Brain microvascular endothelial cell (primary cell): ENCODE measurements around the gene RNF213.
A peak's percentile ranks its signal among the peaks of the same experiment; 100 is the strongest.

Experiments used
- DNase-seq: peaks from one replicate; pipeline ENCODE4 v3.0.0-alpha.2; 2020
- H3K27ac ChIP-seq: fragments of 250-450 bp; sonication (Bioruptor Pico); 2 replicates; pipeline ENCODE4 v1.5.1; 2020; ENCODE audit warnings: mild to moderate bottlenecking, moderate library complexity
- H3K27me3 ChIP-seq: fragments of 250-450 bp; sonication (Bioruptor Pico); replicated peaks from 2 replicates; pipeline ENCODE4 v1.5.1; 2020; ENCODE audit warnings: mild to moderate bottlenecking
- H3K36me3 ChIP-seq: fragments of 250-450 bp; sonication (Bioruptor Pico); replicated peaks from 2 replicates; pipeline ENCODE4 v1.5.1; 2020; ENCODE audit warnings: mild to moderate bottlenecking
- H3K4me3 ChIP-seq: 2 replicates; pipeline ENCODE4 v1.5.1; 2011; ENCODE audit warnings: low read depth, mild to moderate bottlenecking, control low read depth, low read length, moderate library complexity
- in situ Hi-C: cut with HindIII; loops from 2 replicates; pipeline ENCODE4 v1.10.0; 2017; ENCODE audit warnings: low sequenced_read_pairs, low pct_ligation_motif_present
- TF ChIP-seq, protein P1 (sequence below): IDR thresholded peaks from 2 replicates; pipeline ENCODE4 v1.5.1; 2011; ENCODE audit warnings: low read depth, mild to moderate bottlenecking, moderate library complexity, low read length, control low read depth, inconsistent platforms; ENCODE audit errors: missing control alignments

The RNF213 gene

DNA sequence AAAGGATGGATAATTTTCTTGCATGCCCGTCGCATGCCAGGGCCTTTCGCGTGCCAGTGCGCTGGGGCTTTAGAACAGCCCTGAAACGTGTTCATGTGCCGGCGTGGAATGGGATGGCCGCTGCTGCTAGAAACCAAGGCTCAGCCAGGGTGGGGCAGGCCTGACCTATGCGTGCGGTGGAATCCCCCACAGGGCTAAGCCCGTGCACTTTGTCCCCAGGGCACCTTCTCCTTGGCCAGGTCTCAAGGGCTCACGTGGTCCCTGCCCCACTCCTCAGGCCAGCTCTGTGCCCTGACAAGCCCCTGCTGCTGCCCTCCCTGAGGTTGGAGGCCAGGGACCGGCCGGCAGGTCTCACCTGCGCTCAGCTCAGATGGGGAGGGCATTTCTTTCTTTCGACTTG is 13.1 kb upstream of the RNF213 start:
- H3K27ac ChIP-seq = no peak overlapping the region
- H3K27me3 ChIP-seq = no peaks in the 10 kb centered on the region
- TF ChIP-seq, protein P1, sequence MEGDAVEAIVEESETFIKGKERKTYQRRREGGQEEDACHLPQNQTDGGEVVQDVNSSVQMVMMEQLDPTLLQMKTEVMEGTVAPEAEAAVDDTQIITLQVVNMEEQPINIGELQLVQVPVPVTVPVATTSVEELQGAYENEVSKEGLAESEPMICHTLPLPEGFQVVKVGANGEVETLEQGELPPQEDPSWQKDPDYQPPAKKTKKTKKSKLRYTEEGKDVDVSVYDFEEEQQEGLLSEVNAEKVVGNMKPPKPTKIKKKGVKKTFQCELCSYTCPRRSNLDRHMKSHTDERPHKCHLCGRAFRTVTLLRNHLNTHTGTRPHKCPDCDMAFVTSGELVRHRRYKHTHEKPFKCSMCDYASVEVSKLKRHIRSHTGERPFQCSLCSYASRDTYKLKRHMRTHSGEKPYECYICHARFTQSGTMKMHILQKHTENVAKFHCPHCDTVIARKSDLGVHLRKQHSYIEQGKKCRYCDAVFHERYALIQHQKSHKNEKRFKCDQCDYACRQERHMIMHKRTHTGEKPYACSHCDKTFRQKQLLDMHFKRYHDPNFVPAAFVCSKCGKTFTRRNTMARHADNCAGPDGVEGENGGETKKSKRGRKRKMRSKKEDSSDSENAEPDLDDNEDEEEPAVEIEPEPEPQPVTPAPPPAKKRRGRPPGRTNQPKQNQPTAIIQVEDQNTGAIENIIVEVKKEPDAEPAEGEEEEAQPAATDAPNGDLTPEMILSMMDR = no peak
- H3K36me3 ChIP-seq = no peaks in the 10 kb centered on the region
- in situ Hi-C loops = no loop called here
- H3K4me3 ChIP-seq = no peak overlapping the region
- DNase-seq = no peak

DNA sequence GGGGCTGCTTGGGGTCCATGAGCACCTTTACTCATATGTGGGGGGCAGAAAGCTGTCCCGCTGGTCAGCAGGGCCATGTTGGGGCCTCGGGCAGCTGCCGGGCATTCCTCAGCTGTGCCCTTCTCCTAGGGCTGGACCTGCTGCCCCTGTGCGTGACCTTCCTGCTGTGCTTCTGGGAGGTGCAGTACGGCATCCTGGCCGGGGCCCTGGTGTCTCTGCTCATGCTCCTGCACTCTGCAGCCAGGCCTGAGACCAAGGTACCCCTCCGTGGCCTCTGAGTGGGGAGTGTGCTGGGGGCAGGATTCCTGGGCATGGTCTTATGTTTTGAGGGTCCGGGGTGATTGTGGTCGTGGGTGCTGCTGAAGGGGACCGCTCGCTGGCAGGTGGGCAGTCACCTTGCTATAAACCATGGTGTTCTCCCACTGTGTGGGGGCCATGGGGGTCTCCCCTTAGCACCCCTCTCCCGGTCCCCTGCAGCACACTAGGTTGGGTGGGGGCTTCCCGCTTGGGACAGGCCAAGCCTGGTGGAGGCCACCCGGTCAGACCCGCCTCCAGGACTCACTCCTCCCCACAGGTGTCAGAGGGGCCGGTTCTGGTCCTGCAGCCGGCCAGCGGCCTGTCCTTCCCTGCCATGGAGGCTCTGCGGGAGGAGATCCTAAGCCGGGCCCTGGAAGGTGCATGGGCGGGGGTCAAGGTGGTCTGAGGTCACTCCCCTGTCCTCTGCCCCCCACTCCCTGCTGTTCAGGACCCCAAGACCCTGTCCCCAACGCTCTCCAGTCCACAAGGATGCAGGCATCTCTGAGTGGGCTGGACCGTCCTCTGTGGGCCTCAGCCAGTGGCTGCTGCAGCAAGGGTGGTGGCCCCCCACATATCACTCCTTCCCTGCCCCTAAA is 12.4 kb upstream of the RNF213 start:
- DNase-seq = no peak
- Histone ChIP-seq H3K27me3 (no peaks in the 10 kb centered on the region), H3K27ac (no peak overlapping the region), H3K36me3 (no peaks in the 10 kb centered on the region), H3K4me3 (no peak overlapping the region)
- in situ Hi-C loops = no loop called here
- TF ChIP-seq, protein P1 = no peak

DNA sequence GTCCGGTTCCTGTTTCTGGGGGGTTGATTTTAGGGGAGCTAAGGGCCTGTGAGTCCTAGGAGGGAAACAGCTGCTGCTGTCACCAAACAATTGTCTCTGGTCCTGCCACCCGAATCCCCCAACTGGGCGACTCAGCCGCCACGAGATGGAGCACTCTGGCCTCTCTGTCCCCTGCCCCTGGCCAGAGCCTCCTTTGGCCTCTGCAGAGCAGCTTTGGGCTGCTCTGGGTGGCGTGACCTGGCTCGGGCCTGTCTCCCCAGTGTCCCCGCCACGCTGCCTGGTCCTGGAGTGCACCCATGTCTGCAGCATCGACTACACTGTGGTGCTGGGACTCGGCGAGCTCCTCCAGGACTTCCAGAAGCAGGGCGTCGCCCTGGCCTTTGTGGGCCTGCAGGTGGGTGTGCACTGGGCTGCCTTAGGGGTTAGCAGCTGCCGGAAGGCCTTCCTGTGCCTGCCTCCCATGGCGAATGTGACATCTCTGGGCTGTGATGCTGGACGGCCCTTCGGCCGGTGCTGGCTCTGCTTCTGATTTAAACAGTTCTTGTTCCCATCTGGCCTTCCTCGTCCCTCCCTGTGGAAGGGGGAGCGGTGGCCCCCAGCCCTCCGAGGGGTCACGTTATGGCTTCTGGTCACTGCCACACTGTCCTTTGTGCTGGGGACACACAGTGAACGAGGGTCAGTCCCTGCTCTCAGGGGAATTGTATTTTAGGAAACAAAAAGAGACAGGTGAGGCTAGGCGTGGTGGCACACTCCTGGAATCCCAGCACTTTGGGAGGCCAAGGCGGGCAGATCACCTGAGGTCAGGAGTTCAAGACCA is 11.6 kb upstream of the RNF213 start:
- H3K4me3 ChIP-seq = no peak overlapping the region
- H3K27me3 ChIP-seq = no peaks in the 10 kb centered on the region
- H3K27ac ChIP-seq = no peak overlapping the region
- H3K36me3 ChIP-seq = no peaks in the 10 kb centered on the region
- TF ChIP-seq, protein P1 = no peak
- in situ Hi-C loops = no loop called here
- no peak for DNase-seq

DNA sequence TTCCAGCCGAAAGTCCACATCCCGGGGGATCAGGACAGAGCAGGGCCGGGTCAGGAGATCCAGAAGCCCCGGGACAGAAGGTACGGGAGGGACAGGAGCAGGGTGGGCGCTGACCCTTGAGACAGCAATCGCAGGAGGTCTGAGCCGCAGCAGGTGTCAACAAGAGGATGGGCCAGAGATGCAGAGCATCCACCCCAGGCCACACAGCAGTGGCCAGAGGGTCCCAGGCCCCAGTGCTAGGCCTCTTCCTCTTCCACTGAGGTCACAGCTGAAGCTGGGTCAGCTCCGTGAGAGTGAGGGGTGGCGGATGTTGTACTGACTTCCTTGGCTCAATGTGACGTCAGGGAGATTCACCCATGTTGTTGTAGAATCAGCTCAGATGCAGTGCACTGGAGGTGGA is 8.7 kb upstream of the RNF213 start:
- no peak overlapping the region for H3K4me3 ChIP-seq
- in situ Hi-C loops = no loop called here
- H3K27me3 ChIP-seq = no peaks in the 10 kb centered on the region
- H3K27ac ChIP-seq = no peak overlapping the region
- TF ChIP-seq, protein P1 = no peak
- DNase-seq = no peak
- H3K36me3 ChIP-seq = no peaks in the 10 kb centered on the region

DNA sequence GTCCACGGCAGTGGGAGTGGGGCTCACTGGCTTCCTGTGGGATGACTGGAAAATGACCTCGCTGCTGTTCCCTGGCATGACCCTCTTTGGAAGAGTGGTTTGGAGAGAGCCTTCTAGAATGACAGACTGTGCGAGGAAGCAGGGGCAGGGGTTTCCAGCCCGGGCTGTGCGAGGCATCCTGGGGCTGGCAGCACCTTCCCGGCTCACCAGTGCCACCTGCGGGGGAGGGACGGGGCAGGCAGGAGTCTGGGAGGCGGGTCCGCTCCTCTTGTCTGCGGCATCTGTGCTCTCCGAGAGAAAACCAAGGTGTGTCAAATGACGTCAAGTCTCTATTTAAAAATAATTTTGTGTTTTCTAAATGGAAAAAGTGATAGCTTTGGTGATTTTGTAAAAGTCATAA is 7.8 kb upstream of the RNF213 start:
- no peak overlapping the region for H3K4me3 ChIP-seq
- no peaks in the 10 kb centered on the region for H3K27me3 ChIP-seq
- H3K27ac ChIP-seq = no peak overlapping the region
- no peak for DNase-seq
- in situ Hi-C loops = no loop called here
- no peaks in the 10 kb centered on the region for H3K36me3 ChIP-seq
- TF ChIP-seq, protein P1 = peak; percentile 57
